ENCODE results near the gene TAP2.
A peak's percentile ranks its signal among the peaks of the same experiment; 100 is the strongest.
"Not testable (repeated sequence)": the region's sequence is repeated elsewhere in the genome, so short reads cannot be mapped to it uniquely, and the experiment has no call there.

TAP2 gene

DNA sequence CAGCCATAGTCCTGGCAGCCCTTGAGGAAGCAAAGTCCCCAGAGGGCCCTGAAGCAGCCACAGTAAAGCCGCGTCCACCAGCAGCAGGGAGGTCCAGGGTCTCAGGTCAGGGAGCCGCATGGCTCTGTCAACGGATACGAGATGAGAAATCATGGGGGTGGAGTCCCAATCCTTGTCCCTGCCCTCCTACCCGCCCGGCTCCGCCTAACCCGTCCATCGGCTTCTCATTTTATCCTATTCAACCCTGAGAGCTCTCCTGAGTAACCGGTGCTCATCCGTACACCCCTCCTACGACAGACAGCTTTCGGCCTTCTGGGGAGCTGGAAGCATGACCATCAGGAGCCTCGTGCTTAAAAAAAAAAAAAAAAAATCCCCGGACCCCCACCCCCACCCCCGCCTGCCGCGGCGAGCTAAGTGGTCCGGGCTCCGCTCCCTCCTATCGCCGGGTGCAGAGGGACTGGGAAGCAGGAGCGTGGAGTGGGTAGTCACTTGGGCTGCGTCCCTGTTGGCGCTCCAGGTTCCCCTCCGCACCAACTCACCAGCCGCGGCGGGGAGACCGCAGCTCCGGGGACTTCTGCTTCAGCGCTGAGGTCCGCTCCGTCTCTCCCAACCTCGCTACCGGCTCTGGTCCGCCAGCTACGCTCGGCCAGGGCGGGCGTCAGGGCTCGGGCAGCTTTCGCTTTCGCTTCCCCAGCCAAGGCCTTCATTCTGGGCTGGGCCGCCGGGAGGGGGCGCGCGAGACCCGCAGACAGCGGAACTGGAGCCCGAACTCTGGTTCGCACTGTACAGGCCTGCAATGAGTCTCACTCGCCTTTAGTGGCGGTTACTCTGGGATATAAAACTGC, at the start of gene TAP2:
TSS of gene TAP2 (minus strand) at position 626 of the 845 bp plus-strand sequence. CDS start at position 120, 506 bp downstream.
- DNase-seq = peak; percentile 84 to 89

DNA sequence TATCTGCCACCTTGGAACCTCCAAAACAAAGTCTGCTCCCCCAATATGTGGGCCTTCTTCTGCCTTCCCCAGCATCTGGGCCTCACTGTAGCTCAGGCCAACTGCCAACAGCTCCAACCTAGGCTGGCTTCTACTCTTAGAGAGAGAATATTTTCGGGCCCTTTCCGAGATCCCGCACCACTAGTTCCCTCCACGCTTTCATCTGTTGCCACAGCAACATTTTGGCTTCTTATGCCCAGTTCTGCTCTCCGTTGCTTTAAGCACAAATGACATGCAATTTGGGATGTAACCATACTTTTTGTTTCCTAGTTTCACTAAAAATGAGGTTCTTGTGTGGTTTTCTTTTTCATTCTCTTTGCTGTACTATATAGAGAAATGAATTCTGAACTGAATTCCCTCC, 49.1 kb upstream of the TAP2 start:
- no peak for DNase-seq

DNA sequence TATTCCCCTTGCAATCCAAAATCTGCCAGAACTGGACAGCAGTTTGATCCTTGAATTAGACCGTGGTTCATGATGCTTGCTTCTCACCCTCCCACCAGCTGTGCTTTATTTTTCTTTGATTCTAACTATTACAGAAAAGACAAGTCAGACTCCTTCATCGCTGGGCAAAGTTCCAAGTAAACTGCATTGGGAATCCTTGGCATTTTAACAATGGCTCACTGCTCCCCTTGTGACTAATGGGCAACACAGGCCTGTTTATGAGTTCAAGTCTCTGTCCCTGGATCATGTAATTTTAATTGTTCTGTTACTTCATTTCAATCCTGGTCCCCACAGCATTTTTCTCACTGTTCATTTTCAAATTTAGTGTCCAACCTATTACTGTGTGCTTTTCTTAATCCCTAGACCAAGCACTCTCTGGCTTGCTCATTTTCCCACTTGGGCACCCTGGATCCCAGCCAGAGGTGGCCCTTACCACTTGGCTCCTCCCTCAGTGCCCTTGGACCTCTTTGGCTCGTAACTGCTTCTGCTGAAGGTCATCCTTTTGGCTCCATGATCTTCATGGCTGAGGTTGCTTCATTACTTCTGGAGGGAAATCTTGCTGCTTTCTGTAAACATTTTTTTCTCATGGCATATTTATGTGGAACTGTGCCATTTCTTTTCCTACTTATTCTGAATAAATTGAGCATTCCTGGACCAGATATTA, 48.3 kb upstream of the TAP2 start:
- no peak for DNase-seq

DNA sequence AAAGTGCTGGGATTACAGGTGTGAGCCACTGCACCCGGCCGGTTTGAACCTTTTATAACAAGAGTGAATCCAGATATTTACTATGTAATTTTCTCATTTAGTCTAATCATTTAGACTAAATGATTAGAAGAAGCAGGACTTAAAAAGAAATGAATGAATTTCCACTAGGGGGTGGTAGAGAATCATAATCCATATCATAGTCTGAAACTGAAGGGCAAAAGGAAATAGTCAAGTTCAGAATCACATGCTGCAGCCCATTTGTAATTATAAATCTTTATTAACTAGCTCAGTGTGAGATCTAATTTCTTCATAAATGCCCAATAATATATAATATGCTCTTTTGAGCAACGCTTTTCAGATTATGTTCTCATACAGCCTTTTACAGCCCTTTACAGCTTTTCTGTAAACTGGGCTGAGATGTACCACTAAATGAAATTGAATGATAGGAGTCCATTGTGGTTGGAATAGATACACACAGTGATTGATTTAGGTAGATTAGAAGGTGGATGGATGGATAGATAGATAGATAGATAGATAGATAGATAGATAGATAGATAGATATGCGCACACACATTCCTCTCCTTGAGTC, 47.3 kb upstream of the TAP2 start:
- peak; percentile 62 to 64 for DNase-seq

DNA sequence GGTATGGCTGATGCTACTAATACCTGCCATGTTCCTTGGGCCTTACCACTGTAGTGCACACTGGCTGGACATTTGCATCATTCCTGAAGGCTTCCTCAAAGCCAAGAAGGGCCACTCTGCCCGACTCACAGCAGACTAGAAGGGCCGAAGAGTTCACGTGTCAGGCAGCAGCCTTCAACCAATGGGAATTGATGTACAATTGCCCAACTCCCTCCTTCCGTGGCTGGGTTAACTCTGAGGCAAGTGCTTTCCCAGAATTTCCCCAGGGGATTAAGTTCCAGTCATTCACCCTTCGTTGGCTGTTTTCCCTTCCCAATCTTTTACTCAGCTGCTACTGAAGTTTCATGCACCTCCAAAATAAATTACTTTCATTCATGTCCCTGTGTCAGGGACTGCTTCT, 45.2 kb upstream of the TAP2 start:
- DNase-seq = no peak

DNA sequence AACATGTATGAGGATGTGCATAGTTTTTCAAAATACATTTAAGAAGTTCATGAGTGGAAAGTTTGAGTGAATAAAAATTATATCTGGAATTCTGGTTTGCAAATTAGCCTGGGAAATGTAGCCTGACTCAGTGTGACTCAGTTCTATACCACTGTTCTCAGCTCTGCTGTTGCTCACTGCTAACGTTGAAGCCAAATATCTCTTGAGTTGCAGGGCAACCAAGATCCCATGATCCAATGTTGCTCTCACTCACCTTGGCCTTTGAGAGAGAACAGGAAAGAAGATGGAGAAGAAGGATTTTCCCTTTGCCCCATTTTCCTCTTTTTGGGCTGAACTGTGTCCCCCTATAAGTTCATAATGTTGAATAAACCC, 44.3 kb upstream of the TAP2 start:
- DNase-seq = no peak

DNA sequence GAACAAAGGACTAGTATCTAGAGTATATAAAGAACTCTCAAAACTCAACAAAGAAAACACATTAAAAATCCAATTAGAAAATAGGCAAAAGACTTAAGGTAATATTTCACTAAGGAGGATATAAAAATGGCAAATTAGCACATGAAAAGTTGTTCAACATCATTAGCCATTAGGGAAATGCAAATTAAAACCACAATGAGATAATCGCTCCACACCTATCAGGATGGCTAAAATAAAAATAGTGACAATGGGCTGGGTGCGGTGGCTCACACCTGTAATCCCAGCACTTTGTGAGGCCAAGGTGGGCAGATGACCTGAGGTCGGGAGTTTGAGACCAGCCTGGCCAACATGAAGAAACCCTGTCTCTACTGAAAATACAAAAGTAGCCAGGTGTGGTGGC, 42.4 kb upstream of the TAP2 start:
- DNase-seq = not testable (repeated sequence)

DNA sequence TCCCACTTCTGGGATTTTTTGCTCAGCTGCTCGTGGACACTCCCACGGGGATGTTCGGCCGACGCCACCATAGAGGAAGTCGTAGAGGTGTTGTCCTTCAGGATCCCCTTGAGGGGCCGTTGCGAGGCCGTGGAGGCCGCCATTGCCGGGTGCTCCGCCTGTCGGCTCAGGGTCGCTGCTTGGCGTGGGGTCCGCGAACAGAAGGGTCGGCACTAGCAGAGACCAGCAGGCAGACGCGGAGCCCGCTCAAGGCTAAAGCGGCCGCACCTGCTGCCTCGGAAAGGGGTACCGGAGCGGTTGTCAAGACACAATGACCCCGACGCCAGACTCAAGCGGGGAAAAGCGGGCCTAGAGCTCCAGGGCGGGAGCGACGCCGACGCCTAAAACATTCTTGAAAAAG, 41.2 kb upstream of the TAP2 start:
- DNase-seq = no peak

DNA sequence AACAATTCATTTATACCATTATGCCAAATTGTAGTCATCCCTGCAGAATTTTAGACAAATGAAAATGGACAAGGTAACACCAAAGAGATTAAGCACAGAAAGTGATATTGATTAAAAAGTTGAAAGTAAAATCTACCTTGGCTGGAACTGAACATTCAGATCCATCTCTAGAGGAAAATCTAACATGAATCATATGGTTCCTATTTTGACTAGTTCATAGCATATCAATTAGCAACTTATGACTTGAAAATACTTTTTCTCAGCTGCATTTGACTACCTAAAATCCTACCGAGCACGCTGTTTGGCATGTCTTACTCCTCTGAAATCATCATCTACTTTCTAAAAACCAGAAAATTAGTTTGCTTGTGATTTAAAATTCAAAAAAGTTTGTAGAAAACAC, 38.1 kb upstream of the TAP2 start:
- no peak for DNase-seq

DNA sequence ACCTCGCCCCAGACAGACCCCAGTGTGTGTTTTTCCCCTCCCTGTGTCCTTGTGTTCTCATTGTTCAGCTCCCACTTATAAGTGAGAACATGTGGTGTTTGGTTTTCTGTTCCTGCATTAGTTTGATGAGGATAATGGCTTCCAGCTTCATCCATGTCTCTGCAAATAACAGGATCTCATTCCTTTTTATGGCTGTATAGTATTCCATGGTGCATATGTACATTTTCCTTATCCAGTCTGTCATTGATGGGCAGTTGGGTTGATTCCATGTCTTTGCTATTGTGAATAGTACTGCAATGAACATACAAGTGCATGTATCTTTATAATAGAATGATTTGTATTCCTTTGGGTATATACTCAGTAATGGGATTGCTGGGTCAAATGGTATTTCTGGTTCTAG, 35.4 kb upstream of the TAP2 start:
- not testable (repeated sequence) for DNase-seq

DNA sequence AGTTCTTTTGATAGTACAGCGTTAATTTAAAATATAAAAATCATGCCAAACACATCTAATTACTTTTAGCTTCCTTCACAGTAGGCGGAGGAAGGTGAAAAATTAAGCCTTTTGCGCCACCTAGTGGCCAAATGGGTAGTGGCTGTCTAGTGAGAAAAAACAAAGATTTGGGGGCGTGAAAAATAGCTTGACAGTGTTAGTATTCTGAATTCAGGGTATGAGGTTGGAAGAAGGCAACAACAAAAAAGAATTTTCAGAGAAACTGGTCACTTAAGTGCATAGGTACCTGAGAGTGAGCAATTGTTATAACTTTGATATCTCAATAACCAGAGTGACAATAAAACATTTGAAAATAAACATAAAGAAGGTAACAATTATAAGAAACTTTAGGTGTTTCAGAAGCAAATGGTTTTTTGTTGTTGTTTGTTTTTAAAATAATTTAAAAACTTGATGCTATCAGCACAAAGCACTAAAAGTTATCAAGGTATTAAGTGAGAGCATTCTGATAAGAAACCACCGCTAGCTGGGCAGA, 29.8 kb upstream of the TAP2 start:
- DNase-seq = peak; percentile 71 to 72

DNA sequence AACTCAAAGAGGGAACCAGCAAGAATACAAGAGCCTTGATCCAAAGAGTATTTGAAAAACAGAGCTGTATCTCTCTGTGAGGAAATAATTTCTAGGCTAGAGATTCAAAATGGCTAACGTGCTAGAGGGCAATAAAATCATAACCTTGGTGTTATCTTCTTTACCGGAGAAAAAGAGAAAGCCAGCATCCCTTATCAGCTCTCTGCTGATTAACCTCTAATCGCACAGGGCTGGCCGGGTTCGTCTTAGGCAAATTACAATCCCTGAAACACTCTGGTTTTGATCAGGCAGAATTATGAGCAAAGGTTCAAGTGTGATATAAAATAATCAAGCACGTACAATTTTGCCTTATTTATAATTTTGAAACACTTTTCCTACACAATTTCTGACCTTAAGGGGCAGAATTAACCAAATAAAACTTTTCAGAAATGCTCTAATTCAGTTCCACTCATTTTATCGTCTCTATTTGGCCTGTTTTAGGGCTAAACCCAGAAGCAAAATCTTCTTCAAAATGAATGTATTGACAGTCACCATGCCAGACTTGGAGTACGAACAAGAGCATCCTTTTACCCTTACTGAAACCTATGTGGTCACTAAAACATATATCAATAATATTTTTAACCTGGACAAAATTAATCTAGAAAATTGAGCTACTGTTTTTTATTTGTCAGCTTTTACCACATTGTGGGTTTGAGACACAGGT, 29.2 kb upstream of the TAP2 start:
- DNase-seq = no peak

DNA sequence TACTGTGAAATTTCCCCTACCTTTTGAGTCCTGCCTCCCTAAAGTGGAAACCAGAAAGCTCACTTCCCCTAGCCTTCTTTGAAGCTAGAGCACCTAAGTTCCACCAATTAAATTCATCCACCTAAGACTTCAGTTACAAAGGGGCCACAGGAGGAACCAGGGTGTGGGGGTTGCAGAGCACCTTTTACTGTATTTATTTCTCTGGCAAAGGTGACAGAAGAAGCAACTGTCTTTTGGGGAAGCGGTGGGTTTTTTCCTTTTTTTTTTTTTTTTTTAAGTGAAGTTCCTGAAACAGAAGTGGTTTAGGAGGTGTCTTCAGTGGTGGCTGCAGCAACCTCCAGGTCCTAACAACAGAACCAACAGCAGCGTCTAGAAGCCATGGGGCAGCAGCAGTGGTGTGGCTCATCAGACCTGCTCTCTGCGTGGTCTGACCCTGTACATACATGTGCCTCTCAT, 28.5 kb upstream of the TAP2 start:
- no peak for DNase-seq

DNA sequence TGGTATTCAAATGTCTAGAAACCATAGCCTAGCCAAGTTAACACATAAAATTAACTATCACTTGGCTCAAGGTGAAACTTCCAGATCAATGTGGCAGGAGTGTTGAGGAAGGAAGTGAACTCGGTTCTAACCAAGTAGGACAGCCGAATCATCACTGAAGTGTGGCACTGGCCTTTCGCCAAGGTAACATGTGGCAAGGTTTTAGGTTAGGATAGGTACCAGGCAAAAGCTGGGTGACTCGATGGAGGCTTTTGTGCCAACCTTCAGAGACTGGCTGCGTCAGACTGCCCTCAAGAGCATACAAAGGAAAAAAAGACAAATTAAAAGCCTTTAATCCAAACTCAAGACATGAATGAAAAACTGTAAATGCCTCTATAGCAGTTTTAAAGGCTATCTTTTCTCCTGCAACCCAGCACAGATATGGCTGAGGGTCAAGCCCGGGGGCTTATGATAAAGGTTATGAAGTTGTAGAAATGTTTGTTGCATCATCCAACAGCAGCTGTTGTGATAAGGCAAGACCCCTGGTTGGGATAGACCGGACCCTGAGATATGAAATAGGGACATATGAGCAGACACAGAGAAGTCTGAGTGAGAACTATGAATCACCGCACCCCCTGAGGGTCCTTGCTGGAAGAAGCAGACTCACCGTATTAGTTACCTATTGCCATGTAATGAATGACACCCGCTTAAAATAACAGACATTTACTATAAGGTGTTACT, 27.3 kb upstream of the TAP2 start:
- no peak for DNase-seq

DNA sequence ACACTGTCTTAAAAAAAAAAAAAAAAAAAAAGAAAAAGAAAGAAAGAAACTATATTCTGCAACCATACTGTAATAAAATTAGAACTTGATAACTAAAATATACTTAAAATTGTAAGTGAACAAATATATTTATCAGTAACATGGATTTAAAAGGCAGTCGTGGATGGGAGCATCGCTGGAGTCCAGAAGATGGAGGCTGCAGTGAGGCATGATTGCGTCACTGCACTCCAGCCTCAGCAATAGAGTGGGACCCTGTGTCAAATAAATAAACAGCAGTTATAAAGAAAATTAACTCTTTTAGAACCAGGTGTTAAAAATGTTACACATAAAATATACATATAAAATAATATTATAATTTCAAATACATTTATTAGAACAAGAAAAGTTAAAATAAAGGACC, 24.2 kb upstream of the TAP2 start:
- DNase-seq = no peak

DNA sequence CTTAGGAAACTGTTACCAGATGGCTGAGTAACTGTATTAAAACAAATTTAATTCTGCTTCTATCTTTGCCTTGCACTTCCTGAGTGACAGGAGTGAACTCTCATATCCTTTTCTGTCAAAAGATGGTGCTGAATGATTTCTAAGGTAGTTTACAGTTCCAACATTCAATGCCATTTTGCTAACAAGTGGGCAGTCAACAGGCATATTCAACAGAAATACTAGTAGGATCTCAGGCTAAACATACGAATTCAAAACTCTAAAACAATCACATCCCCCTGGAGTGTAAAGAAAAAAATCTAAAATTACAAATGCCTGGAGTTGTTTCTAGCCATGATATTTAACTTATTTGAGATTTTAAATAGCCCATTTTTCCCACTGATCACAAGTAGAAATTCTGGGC, 22.1 kb upstream of the TAP2 start:
- DNase-seq = no peak

DNA sequence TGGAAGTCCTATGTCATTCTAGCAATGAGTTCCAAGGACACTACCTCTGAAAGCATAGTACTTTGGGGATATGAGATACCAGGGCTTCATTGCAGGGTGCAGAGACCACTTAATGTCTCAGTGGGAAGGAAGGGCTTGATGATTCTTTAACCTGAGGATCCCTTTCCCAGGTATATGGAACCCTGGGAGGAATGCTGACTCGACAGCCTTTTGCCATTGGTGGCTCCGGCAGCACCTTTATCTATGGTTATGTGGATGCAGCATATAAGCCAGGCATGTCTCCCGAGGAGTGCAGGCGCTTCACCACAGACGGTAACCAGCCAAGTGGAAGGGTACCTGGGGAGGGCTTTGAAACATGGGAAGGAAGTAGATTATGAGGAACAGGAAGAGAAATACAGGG, 19.7 kb upstream of the TAP2 start:
- no peak for DNase-seq

DNA sequence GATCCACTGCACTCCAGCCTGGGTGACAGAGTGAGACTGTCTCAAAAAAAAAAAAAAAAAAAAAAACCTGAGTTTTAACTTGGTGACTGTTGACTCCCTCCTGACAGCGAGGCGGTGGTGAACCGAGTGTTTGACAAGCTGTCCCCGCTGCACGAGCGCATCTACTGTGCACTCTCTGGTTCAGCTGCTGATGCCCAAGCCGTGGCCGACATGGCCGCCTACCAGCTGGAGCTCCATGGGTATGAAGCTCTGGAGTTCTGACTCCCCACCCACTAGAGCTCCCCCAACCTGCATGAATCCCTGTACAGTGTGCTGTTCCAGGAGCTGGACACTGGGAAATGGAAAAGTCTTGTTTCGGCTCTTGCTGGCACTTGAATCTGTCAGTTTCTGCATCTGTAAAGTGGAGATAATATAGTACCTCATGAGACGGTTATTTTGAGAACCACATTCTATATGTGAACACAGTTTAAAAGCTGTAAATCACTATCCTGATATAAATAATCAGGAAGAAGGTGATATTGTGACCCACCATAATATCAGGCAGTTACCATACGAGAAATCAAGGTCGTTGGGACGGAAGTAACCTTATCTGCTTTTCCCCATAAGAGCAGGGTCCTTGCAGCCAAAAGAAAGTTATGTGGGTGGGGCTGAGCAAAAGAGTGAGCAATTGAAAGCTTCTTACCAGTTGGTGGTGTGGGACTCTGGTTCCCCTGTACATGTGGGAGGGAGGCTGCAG, 18.8 kb upstream of the TAP2 start:
- DNase-seq = no peak

DNA sequence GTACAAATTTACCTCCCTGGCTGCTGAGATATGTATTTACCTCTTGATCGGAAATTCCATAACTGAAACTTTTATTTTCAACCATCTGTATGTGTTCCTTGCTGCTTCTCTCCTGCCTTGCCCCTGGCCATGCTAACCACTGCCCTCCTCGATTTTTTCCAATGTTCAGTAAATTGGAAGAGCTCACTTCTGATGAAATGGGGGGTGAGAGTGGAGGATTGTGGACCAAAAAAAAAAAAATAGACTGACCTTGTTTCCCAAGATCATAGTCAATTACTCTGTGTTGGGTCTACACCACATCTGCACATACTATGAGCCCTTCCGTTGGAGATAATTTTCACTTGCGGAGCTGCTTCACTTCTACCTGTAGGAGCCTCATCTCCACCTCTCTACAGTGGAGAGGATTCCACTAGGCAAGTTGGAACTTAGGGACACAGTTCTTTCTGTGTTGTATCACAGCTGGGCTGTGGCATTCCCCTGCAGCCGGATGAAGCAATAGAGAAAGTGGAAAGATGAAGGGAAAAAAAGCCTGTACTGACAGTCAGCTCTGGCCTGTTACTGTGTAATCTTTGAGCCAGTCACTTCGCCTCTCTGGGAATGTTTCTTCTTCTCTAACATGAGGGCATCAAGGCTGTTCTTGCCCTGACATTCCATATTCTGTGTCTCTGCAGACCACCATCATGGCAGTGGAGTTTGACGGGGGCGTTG, 17.1 kb upstream of the TAP2 start:
- DNase-seq = no peak

DNA sequence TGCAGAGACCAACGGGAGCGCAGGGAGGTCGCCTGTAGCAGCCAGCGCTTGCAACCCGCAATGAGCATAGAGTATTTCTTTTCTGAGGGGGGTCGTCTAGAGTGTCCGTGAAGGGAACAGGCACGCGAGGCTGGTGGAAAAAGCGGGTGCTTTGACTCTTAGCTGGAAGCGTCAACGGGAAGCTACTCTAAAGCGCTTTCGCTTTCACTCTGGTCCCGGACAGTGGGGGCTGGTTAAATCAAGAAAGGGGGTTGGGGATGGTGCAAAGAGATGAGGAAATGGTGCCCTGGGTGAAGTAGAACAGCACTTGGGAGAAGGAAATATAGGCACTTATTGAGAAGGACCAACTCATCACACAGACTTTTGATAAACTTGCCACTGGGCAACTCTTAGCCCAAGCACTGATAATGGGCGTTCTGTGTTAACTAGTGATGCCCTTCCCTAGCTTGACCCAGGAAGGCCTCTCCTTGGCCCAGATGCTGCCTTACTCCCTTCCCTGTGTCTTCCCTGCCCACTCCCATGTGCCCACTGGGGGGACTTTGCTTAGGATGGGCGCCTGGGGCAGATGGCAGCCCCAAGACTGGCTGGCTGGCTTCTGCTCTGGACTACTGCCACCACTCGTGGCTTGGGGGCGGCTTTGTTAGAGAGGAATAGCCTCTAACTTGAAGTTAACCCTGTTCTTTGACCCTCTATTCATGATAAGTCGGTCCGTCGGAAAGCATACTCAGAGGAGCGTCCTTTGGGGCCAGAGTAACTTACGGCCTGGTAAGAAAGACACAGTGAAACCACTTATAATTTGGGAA, 16.0 kb upstream of the TAP2 start:
- no peak for DNase-seq
